CD4-positive, alpha-beta T cell treated with Interleukin-4 for 1 hour (primary cell): Measurements from ENCODE around the gene LTB4R2.

Experiments
- DNase-seq, 2 donors: peaks; one replicate each; pipeline ENCODE4 v3.0.0-alpha.2; 2020 to 2022

Gene LTB4R2, protein sequence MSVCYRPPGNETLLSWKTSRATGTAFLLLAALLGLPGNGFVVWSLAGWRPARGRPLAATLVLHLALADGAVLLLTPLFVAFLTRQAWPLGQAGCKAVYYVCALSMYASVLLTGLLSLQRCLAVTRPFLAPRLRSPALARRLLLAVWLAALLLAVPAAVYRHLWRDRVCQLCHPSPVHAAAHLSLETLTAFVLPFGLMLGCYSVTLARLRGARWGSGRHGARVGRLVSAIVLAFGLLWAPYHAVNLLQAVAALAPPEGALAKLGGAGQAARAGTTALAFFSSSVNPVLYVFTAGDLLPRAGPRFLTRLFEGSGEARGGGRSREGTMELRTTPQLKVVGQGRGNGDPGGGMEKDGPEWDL

DNA sequence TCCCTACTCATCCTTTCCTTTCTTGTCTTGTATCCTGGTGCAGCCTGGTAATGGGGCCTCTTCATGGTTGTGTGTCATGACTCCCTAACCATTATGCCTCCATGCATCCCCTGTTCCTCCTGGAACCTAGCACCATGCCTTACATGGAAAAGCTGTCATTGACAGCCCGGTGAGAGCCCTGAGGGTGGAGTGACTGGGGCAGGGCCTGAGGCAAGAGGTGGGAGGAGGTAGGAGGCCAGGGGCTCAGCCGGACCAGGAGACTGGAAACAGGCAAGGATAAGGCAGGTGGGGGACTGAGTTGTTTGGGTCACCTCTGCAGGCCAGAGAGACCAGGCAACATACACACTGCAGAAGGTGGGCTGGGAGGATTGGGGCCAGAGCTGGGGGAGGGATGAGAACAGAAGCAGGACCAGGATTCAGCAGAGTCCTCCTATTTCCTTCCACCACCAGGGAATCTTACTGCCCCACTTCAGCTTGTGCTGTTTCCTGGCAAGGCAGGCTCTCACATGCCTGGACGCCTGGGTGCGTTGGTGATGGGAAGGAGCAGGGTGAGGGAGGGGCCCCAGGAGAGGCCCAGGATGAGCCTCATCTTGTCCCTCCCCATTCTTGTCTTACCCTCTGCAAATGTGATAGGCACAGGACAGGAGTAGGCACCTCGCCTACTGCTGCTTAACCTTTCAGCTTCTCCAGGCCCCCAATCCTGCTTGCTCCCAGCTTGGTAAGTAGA, at the start of gene LTB4R2:
TSS of gene LTB4R2 (plus strand) at position 603 of the 727 bp plus-strand sequence. CDS start 525 bp downstream, outside the sequence.
- no peak for DNase-seq

DNA sequence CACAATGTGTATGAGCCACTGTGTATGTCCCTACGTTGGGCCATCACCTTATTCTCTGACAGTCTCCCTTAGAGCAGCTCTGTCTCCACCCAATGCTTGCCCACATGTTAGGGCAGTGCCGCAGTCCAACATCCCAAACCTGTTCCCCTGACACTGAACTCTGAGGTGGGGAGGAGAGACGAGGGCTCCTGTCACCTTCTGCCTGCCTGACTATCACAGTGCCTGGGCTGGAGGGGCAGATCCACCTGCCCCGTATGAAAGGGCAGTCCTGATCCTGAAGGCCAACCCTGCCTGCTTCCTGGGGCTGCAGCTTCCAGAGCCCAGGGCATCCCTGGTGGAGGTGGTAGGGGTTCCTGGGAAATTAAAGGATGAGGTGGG, 49.2 kb upstream of the LTB4R2 start:
- DNase-seq: no peak

DNA sequence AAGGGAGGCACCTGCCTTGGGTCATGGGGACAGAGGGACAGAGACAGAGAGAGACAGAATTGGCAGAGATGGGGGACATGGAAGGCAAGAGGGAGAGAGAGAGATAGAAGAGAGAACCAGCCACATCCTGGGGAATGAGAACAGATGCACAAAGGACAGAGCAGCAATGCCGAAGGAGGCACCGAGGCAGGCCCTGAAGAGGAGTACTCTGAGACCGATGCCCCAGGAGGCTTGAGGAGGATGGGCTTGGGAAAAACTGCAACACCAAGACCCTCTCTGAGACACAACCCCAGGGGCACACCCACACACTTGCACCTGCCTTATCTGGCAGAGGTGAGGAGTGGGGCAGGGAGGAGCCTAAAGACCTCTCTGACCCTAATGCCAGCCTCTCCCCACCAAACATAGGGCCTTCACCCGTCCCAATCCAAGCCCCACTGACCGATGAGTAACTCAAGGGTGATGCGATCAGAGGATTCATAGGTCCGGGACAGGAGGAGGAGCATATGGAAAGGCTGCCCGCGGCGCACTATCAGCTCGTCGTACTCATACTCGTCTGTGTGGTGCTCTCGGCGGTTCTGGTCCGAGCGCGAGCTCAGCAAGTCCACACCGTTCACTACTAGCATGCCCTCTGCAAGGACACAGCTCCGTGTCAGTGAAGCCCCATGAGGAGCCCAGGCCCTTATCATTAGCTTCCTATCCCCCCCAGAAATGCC, 48.5 kb upstream of the LTB4R2 start:
- DNase-seq: no peak

DNA sequence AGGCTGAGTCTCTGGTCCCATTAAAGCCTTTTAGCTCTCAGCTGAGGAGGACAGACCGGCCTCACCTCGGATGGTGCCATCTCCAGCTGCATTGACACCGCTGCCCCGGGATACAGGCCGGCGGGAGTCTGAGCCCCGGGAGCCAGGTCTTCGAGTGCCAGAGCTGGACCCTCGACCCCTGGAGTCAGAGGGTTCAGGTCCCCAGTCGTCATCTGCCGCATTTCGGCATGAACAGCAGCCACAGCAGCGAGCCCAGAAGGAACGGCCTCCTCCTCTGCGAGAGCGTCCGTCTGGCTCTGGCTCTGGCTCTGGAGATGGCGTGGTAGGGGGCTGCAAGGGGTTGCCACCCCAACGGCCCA, 48.0 kb upstream of the LTB4R2 start:
- no peak for DNase-seq

DNA sequence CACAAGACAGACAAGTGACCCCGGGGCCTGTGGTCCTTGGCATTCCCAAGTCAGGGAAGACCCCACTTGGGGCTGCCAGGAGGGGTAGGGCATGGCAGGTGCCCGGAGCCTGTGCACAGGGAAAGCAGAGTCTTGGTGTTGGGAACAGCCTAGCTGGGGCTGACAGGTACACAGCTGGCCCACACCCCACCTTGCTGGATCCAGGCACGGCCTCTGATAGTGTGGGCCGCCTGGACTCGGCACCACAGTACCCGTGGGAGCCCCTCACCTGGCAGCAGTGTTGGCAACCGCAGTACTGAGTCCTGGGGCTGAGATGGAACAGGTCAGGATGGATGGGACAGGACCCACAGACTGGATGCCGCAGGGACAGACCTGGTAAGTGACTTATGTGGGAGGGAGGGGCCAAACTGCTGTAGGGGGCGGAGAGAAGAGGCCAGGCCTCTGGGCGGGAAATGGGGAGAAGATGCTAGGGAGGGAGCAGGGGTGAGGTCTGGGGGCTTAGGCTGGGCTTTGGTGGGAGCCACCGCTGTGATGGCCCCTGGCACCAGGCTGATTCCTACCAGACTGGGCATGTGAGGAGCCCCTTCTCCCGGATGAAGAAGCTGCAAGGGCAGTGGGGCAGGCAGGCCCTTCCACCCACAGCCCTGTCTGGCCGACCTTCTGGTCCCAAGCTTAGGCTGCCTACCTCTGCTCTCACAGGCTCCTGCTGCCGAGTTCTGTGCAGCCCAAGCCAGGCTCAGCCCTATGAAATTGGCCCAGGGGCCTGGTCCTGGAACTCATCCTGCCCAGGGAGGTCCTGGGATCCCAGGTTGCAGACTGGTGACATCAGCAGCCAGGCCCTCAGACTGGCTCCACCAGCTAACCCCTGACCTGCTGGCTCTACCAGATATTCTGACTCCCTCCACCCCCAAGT, 46.9 kb upstream of the LTB4R2 start, which contains the start of gene TGM1:
TSS of gene TGM1 (minus strand) at position 357 of the 913 bp plus-strand sequence. CDS start 825 bp downstream, outside the sequence.
- DNase-seq: no peak

DNA sequence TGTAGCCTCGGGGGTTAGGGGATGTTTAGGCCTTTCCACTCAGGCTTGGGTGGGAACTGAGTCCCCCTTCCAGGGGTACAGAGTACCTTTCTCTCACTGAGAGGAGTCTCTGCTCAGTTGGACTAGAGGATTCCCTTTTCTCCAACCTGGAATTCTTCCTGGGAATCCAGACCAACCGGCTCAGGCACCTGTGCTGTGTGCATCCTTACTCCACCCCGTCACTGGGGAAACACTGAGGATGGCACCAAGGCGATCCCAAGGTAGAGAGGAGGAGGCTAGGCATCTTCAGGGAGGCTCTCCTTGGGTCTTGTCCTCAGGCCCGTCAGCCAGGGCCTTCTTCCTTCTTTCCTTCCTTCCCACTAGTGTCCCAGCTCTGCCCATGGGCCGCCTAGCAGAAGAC, 46.1 kb upstream of the LTB4R2 start:
- no peak for DNase-seq

DNA sequence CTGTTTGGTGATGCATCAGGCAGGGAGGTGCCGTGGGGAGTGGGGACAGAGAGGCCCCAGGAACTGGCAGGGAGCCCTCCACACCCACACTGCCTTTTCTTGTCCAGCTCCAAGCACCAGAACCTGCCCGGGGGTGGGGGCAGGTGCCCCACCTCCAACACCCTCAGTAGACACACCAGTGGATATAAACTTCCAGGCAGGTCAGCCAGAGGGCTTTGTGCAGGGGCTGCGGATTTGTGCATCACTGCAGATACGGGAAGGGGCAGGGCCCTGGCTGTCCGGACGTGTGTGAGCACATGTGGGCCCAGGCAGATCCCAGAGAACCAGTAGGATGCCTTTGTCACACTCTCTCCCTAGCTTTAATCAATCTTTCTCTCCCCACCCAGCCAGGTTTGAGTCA, 45.6 kb upstream of the LTB4R2 start:
- DNase-seq: no peak

DNA sequence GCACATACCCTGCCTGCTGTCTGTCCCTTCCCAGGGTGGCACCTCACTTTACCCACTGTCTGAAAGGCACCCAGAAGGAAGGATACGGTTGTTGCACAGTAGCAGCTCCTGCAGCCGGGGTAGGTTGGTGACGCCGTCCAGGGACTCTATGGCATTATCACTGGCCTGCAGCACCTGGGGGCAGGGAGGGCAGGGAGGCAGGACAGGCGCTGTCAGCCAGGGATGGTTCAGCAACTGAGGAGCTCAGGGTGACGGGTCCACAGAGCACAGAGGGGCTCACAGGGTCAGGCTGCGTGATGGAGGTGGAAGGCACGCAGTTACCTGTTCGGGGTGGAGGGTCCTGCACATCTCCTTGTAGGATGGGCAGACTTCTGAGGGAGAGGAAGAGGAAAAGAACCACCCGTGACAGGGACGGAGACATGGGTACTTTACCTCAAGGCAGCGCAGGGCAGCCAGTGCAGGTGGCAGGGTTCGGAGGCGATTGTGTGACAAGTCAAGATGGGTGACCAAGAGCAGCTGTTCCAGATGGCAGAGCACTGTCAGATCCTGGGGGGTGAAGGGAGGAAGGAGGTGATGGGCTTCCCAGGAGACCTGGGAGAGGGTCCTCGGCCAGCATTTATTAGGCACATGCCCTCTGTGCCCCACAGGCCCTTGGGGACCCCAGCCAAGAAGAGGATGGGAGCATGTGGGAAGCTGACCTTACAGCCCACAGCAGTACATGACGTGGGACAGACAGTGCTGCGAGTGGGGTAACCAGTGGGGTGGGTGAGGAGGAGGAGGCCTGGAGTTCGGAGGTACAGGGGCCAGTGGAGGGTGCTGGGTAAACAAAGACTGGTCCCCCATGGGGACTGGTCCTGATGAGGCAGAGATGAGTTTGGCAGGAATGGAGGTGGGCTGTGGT, 43.3 kb upstream of the LTB4R2 start:
- DNase-seq: no peak

DNA sequence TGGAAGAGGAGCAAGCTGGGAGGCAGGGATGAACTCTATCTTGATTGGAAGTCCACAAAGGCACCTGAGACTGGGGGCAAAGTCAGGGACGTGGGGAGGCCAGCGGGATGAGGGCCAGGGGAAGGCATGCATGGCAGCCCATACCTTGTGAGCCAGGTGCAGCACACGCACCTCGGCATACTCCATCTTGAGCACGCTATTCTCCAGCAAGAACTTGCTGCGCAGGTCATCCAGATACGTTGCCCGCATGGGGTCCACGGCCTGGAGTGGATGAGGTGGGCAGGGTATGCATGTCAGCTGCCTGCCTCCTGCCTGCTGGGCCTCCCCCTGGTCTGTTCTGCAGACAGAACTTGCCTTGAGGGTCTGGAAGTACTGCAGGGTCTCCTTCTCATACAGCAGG, 42.4 kb upstream of the LTB4R2 start:
- DNase-seq: no peak

DNA sequence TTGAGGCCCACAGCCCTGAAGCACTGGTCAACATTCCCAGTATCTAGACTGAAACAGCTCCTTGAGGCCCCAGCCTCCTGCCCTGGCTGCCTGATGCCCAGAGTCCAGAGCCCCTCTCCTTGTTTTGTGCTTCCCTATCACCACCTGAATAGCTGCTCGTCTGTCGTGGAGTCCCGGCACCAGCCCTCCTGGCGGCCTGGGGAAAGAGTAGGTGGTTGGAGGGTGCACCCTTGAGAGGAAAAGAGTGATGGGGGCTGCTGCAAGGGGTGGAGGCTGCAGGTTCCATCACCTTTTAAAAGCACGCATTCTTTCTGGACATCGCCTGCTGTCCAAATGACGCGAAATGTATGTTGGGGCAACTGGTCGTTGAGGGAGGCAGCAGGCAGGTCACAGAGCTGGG, 41.7 kb upstream of the LTB4R2 start:
- no peak for DNase-seq

DNA sequence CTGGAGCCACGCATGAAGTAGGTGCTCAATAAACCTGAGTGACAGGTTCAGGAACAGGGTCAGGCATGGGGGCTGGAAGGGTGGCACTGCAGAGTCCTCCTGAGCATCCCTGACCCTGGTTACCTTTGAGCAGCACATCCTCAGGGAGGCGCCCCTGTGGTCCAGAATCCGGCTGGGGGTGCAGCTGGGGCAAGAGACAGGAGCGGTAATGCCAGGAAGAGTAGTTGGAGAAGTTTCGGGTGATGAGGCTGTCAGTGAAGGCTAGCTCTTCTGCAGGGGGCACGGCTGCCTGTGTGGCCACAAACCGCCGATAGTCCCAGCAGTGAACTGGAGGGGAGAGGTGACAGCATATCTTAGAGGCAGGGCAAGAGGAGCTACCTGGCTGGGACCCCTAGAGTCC, 40.6 kb upstream of the LTB4R2 start:
- no peak for DNase-seq

DNA sequence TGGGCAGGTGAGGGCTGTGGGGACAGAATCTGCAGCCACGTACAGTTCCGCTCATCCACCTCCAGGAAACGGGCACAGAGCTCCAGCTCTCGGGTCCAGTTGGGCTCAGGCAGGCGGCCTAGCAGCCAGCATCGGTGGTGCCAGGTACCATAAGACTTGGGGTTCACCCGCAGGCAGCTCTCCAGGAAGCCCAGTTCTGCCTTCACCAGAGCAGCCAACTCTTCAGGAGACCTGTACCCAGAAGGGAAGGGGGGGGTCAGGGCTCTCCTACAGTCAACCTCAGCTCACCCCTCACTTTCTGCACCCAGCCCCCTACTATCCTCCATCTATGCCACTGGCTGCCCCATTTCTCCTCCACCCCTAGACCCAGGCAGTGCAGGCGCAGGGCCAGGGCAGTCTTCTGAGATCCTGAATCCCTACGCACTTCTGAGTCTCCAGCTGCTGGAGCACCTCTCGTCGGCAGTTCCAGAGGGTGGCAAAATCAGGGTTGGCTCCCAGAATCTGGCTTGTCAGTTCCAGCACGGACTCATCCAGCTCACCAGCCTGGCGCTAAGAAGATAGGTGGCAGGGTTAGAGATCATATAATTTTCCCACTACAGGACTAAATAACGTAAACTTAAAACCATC, 39.9 kb upstream of the LTB4R2 start:
- no peak for DNase-seq

DNA sequence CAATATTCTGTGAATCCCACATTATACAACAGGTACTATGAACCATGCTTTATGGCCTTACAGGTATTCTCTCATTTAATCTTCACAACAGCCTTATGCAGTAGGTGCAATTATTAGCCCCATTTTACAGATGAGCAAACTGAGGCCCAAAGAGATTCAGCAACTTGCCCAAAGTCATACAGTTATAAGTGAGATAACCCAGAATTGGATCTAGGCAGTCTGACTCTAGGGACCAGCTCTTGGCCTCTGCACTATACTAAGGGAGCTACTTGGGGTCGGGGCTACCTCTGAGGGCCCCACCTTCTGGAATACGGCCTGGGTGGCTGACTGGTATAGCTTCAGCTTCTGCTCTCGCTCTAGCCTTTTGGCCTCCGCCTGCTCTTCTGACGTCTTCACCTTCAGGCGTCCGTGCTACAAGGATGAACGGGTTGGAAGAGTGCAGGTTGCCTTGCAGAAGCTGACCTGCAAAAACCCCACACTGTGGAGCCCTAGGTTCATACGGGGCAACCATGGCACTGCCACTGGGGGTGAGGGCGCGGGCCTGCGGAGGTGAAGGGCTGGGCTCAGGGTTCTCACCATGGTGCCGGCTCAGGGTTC, 39.3 kb upstream of the LTB4R2 start:
- DNase-seq: no peak

DNA sequence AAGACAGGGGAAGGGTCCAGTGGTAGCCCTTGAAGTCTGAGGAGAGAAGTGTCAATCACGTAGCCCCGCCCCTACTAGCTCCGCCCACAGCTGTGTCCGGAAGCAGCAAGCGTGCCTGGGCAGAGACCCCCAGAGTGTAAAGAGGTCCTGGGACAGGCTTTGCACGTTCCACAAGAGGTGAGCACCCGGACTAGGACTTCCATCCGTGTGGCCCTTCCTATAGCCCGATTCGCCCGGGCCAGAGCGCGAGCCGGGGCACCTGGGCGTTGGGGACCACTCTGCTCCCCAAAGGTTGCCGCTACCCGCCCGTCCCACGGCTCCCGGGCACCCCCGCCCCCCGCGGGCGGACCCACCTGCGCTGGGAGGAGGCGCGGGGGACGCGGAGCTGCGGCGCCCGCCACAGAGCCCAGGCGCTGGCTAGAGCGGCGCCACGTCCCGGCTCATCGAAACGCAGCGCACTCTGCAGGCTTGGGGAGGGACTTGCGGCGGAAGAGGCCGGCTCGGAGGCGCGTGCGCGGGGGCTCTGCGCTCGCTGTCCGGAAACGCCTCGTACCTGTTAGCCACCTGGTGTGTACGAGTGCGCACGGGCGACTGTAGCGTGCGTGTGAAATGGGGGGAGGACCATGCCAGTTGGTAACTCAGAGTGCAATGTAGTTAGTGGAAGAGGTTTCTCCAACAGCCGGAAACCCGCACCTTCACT, 38.7 kb upstream of the LTB4R2 start, which contains the start of gene RABGGTA:
TSS of gene RABGGTA (minus strand) at position 464 of the 700 bp plus-strand sequence. CDS start 482 bp downstream, outside the sequence.
- DNase-seq: peak; percentile 95 to 96

DNA sequence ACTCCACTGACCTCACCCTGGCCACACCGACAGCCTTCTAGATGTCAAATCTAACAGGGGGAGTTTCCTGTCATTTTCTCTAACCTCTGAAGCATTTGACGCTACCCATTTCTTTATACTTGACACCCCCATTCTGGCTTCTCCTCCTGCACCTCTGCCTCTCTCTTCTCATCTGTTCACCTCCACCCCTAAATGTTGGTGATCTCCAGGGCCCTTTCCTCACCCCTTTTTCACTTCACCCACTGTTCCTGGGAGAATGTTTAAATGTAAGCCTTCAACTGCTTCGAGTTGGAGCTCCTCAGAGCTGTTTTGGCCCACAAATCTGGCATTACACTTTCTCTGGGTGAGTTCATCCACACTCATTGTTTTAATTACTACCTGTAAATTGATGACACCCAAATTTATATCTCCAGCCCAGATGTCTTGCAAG, 38.1 kb upstream of the LTB4R2 start:
- no peak for DNase-seq

DNA sequence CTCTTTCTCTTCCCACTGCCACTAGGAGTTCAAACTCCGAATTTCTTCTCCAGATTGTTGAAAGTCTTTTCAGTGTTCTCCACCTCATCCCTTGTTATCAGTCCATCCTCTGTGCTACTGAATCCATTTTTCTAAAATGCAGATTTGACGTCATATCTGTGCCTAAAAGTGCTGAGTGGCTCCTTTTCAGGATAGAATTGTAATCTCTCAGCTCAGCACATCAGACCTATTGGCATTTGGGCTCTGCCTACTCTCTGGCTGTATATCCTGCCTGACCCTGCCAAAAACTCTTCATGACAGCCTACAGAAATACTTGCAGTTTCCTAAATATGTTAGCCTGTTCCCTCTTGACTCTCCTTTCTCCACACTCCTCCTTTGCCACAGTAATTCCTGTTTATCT, 37.5 kb upstream of the LTB4R2 start:
- no peak for DNase-seq

DNA sequence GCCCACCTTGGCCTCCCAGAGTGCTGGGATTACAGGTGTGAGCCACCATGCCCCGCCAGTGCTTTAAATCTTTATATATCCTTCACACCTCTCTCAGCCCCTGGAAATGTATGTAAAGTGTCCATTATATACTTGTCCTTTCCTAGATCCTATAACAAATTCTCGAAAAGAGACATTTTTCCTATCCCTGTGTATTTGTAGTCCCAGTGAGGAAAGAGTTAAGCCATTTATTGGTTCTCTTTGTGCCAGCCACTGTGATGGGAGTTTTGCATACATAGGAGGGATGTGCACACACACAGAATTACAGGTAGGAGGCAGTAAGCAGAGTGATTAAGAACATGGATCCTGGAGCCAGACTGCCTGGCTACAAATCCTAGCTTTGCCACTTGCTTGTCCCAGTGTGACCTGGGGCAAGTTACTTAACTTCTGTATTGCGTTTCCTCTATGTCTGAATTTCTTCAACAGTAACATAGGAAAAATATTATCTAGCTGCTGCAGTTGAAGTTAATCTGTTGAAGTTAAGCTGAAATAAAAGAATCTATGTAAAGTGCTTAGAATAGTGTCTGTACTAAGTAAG, 36.4 kb upstream of the LTB4R2 start:
- no peak for DNase-seq

DNA sequence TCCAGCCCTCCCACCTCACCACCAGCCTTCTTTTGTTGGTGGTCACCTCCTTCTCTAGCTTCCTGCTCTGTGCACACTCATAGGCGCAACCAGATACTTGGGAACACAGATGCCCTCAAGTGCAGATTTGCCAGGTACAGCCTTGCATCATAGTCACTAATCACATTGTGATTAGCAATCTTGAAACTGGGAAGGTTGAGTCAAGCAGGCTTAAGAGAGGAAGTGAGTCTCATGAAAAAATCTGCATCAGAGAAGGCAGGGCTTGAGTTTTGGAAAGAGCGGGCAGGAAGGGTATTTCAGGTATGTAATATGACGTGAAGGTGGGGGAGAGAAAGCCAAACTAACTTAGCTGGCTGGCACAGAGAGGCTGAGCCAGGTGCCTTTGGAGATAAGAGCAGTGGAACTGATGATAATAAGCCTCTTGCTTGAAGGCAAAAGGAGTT, 35.8 kb upstream of the LTB4R2 start:
- DNase-seq: peak; percentile 57 to 64

DNA sequence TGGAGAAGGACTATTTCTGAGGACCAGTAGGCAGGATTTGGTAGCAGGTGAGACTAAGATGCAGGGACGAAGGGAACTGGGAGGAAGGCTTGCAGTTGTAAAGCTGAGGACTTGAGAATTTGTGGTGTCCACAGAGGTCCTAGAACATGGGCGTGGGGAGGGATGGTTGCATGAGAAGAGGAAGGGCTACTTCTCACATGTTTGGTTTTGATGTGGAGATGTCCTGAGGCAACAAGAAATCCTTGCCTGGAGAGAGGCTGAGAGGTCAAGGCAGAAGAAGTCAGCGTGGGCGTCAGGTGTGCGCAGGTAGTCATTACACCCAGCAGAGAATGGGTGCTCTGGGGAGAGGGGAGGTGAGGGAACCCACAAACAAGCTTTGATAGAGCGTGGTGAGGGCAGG, 32.9 kb upstream of the LTB4R2 start:
- DNase-seq: no peak
